ENCODE measurements around the gene RASSF10.
"Not testable (repeated sequence)": the region's sequence is repeated elsewhere in the genome, so short reads cannot be mapped to it uniquely, and the experiment has no call there.

Gene RASSF10

GRCh38 chr11:13026722-13027121 is 17.6 kb downstream of the RASSF10 start:
- DNase-seq (ENCODE audit: low spot score), result no peak

- no peak for DNase-seq (ENCODE audit: low spot score)
Measured at GRCh38 chr11:13028322-13028721, 19.2 kb downstream of the RASSF10 start.

GRCh38 chr11:13029872-13030271 is 20.8 kb downstream of the RASSF10 start:
- no peak for DNase-seq (ENCODE audit: low spot score)

- peak; percentile 24 for DNase-seq (ENCODE audit: low spot score)
Measured at GRCh38 chr11:13030857-13031256, 21.7 kb downstream of the RASSF10 start.

GRCh38 chr11:13031349-13031748 is 22.2 kb downstream of the RASSF10 start:
- DNase-seq (ENCODE audit: low spot score), result no peak

- no peak for DNase-seq (ENCODE audit: low spot score)
Measured at GRCh38 chr11:13033760-13034533, 24.8 kb downstream of the RASSF10 start.

- no peak for DNase-seq (ENCODE audit: low spot score)
Measured at GRCh38 chr11:13035711-13036110, 26.6 kb downstream of the RASSF10 start.

GRCh38 chr11:13036235-13036634 is 27.1 kb downstream of the RASSF10 start:
- DNase-seq (ENCODE audit: low spot score), result no peak

- DNase-seq (ENCODE audit: low spot score), result no peak
Measured at GRCh38 chr11:13038366-13038765, 29.2 kb downstream of the RASSF10 start.

- no peak for DNase-seq (ENCODE audit: low spot score)
Measured at GRCh38 chr11:13039126-13039525, 30.0 kb downstream of the RASSF10 start.

- no peak for DNase-seq (ENCODE audit: low spot score)
Measured at GRCh38 chr11:13040969-13041561, 31.9 kb downstream of the RASSF10 start.

GRCh38 chr11:13042873-13043342 is 33.8 kb downstream of the RASSF10 start:
- no peak for DNase-seq (ENCODE audit: low spot score)

GRCh38 chr11:13043912-13044628 is 35.0 kb downstream of the RASSF10 start:
- no peak for DNase-seq (ENCODE audit: low spot score)

- not testable (repeated sequence) for DNase-seq (ENCODE audit: low spot score)
Measured at GRCh38 chr11:13045089-13045488, 36.0 kb downstream of the RASSF10 start.

GRCh38 chr11:13045734-13046133 is 36.6 kb downstream of the RASSF10 start:
- DNase-seq (ENCODE audit: low spot score), result no peak

- DNase-seq (ENCODE audit: low spot score), result peak; percentile 61
Measured at GRCh38 chr11:13046637-13047570, 37.8 kb downstream of the RASSF10 start.

- DNase-seq (ENCODE audit: low spot score), result no peak
Measured at GRCh38 chr11:13047884-13048283, 38.8 kb downstream of the RASSF10 start.

- peak; percentile 26 for DNase-seq (ENCODE audit: low spot score)
Measured at GRCh38 chr11:13051257-13051656, 42.1 kb downstream of the RASSF10 start.

GRCh38 chr11:13052130-13052571 is 43.0 kb downstream of the RASSF10 start:
- DNase-seq (ENCODE audit: low spot score), result no peak

GRCh38 chr11:13053255-13053917 is 44.3 kb downstream of the RASSF10 start:
- DNase-seq (ENCODE audit: low spot score), result peak; percentile 6

GRCh38 chr11:13054278-13054677 is 45.2 kb downstream of the RASSF10 start:
- no peak for DNase-seq (ENCODE audit: low spot score)

Data from kidney tubule cell (primary cell).